HFFc6 (cell line): Measurements from ENCODE around the gene ZNF652. TPM values are rescaled to one million over a fixed set of nuclear protein-coding genes. Genes with fewer than 3 reads are reported as not detected.

Experiments used
- DNase-seq: peaks from one replicate; pipeline ENCODE4 v3.0.0-alpha.2; 2018
- H3K27ac Mint-ChIP-seq: 2 replicates; pipeline ENCODE4 v1.8.0; 2020; ENCODE audit warnings: mild to moderate bottlenecking, mixed read lengths
- H3K27me3 Mint-ChIP-seq: 2 replicates; pipeline ENCODE4 v1.8.0; 2021; ENCODE audit warnings: mild to moderate bottlenecking, moderate library complexity, mixed read lengths; ENCODE audit not compliant: insufficient read depth
- H3K36me3 Mint-ChIP-seq: 2 replicates; pipeline ENCODE4 v1.8.0; 2021; ENCODE audit warnings: low read depth, mixed read lengths
- H3K4me1 Mint-ChIP-seq: 2 replicates; pipeline ENCODE4 v1.8.0; 2020; ENCODE audit warnings: low read depth, mixed read lengths
- H3K4me3 Mint-ChIP-seq: 2 replicates; pipeline ENCODE4 v1.8.0; 2020; ENCODE audit warnings: mild to moderate bottlenecking, moderate library complexity, mixed read lengths
- H3K9me3 Mint-ChIP-seq: 2 replicates; pipeline ENCODE4 v1.8.0; 2020; ENCODE audit warnings: mild to moderate bottlenecking, mixed read lengths
- CTCF ChIP-seq: fragments of 200-600 bp; sonication (generic); IDR thresholded peaks from 2 replicates; pipeline ENCODE4 v1.5.0; 2021; ENCODE audit warnings: antibody characterized with exemption, mild to moderate bottlenecking
- total RNA-seq, 6 experiments: library from RNA; stranded (reverse); fragmentation: NEBNext Ultra II Directional; extraction: Animal tissue kit (Norgen Biotek cat#: 25700); gene quantifications; 2 replicates in 1 of 6; 3 replicates in 5 of 6; pipeline ENCODE4 v1.2.3, GENCODE V29; 2021

The ZNF652 gene
- total RNA-seq, 6 experiments from 2014 or later, result 12.0 to 15.5 (median 12.7) TPM

- Mint-ChIP-seq H3K27ac (no peak overlapping the region), H3K27me3 (no peaks in the 10 kb centered on the region), H3K36me3 (peaks cover 9% of the 10 kb centered on the region; the same call in 1 of the 2 replicates), H3K9me3 (no peaks in the 10 kb centered on the region), H3K4me3 (no peak overlapping the region), H3K4me1 (peaks cover 37% of the 10 kb centered on the region)
- no peak for DNase-seq
- no peak for TF ChIP-seq CTCF
Measured at GRCh38 chr17:49356320-49356719, 5.7 kb downstream of the ZNF652 start.

- no peak overlapping the region for H3K27ac Mint-ChIP-seq
- H3K27me3 Mint-ChIP-seq, result no peaks in the 10 kb centered on the region
- H3K36me3 Mint-ChIP-seq, result peaks cover 15% of the 10 kb centered on the region
- TF ChIP-seq CTCF, result no peak
- H3K9me3 Mint-ChIP-seq, result no peaks in the 10 kb centered on the region
- DNase-seq, result no peak
- no peak overlapping the region for H3K4me3 Mint-ChIP-seq
- H3K4me1 Mint-ChIP-seq, result peaks cover 20% of the 10 kb centered on the region
Measured at GRCh38 chr17:49353607-49354006, 8.4 kb downstream of the ZNF652 start.

- Mint-ChIP-seq H3K9me3 (no peaks in the 10 kb centered on the region), H3K4me1 (peaks cover 19% of the 10 kb centered on the region), H3K27me3 (no peaks in the 10 kb centered on the region), H3K4me3 (no peak overlapping the region), H3K36me3 (peaks cover 16% of the 10 kb centered on the region), H3K27ac (no peak overlapping the region; the same call in 1 of the 2 replicates)
- DNase-seq, result no peak
- no peak for TF ChIP-seq CTCF
Measured at GRCh38 chr17:49352587-49353154, 9.4 kb downstream of the ZNF652 start.

- Mint-ChIP-seq H3K27ac (no peak overlapping the region), H3K36me3 (peaks cover 16% of the 10 kb centered on the region), H3K27me3 (no peaks in the 10 kb centered on the region), H3K4me3 (no peak overlapping the region), H3K4me1 (peaks cover 25% of the 10 kb centered on the region), H3K9me3 (no peaks in the 10 kb centered on the region)
- no peak for TF ChIP-seq CTCF
- no peak for DNase-seq
Measured at GRCh38 chr17:49351572-49352140, 10.4 kb downstream of the ZNF652 start.

GRCh38 chr17:49349541-49349940 is 12.5 kb downstream of the ZNF652 start:
- no peak overlapping the region for H3K27ac Mint-ChIP-seq
- DNase-seq, result no peak
- H3K4me1 Mint-ChIP-seq, result peaks cover 34% of the 10 kb centered on the region

More at GRCh38 chr17:49349541-49349940, 12.5 kb downstream of the ZNF652 start:
- TF ChIP-seq CTCF, result no peak
- Mint-ChIP-seq H3K36me3 (peaks cover 16% of the 10 kb centered on the region), H3K27me3 (no peaks in the 10 kb centered on the region), H3K4me3 (no peak overlapping the region), H3K9me3 (no peaks in the 10 kb centered on the region)
